Measurements from ENCODE around the gene BCL2. TPM values are rescaled to one million over a fixed set of nuclear protein-coding genes. Genes with fewer than 3 reads are reported as not detected.
A peak's percentile ranks its signal among the peaks of the same experiment; 100 is the strongest.

BCL2 gene
- polyA plus RNA-seq, 4 donors: 0.89 to 7.2 (median 3.8) TPM

DNA sequence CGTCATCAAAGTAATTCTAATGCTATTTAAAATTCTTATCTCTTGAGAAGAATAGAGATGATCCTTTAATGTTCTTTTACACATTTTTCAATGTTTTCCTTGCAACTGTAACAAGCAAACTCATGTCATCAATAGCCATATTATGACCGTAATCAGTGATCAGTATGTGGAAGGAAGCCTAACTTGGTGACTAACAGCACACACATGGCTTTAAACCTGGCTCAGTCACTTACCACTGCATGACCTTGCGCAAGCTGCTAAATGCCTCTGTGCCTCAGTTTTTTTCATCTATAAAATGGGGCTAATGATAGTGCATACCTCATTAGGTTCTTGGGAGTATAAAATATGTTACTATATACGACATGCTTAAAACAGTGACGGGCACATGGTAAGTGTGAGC lies 149.7 kb downstream of the BCL2 start:
- WGBS, 3 donors: 98 to 99% (median 98%) methylated on average over 5 of the region's 5 CpGs
- no peak for DNase-seq

DNA sequence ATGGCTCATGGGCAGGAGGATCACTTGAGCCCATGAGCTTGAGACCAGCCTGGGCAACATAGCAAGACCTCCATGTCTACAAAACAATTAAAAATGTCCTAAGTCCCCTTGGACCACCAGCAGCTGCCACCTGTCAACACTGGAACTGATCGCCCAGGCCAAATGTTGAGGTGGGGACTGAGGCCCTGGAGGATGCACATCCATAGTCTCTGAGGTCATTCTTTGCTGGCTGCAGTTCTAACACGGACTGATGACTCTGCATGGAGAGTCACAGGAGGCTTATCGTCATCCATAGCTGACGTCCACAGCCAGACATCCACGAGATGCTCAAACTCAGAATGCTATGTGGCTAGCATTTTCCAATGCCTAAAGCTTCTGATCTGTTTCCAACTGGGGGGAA lies 151.3 kb downstream of the BCL2 start:
- Histone ChIP-seq H3K27me3 (ENCODE audit: control insufficient read depth in 3 of 3, insufficient read depth in 3 of 3, low read length in 3 of 3) (no peaks in the 10 kb centered on the region), H3K4me3 (ENCODE audit: low read depth in 1 of 3, low read length in 3 of 3) (no peak overlapping the region), H3K36me3 (ENCODE audit: control insufficient read depth in 3 of 3, insufficient read depth in 2 of 3, low read depth in 1 of 3, low read length in 3 of 3) (no peaks in the 10 kb centered on the region), H3K27ac (ENCODE audit: low read depth in 1 of 3, low read length in 2 of 3) (no peak overlapping the region), H3K9me3 (ENCODE audit: control insufficient read depth in 2 of 2, insufficient read depth in 1 of 2, low read depth in 1 of 2, low read length in 1 of 2) (no peaks in the 10 kb centered on the region), H3K4me1 (ENCODE audit: control insufficient read depth in 3 of 3, insufficient read depth in 2 of 3, low read depth in 1 of 3, low read length in 2 of 3) (no peaks in the 10 kb centered on the region)
- DNase-seq (no peak), FAIRE-seq (no peak)
- whole genome bisulfite sequencing, 3 donors: 82 to 93% (median 89%) methylated on average over 5 of the region's 5 CpGs

More for the DNA sequence above, 149.7 kb downstream of the BCL2 start:
- Histone ChIP-seq H3K27ac (ENCODE audit: low read depth in 1 of 3, low read length in 2 of 3) (no peak overlapping the region), H3K27me3 (ENCODE audit: control insufficient read depth in 3 of 3, insufficient read depth in 3 of 3, low read length in 3 of 3) (no peaks in the 10 kb centered on the region), H3K4me3 (ENCODE audit: low read depth in 1 of 3, low read length in 3 of 3) (no peak overlapping the region), H3K4me1 (ENCODE audit: control insufficient read depth in 3 of 3, insufficient read depth in 2 of 3, low read depth in 1 of 3, low read length in 2 of 3) (no peaks in the 10 kb centered on the region), H3K36me3 (ENCODE audit: control insufficient read depth in 3 of 3, insufficient read depth in 2 of 3, low read depth in 1 of 3, low read length in 3 of 3) (no peaks in the 10 kb centered on the region), H3K9me3 (ENCODE audit: control insufficient read depth in 2 of 2, insufficient read depth in 1 of 2, low read depth in 1 of 2, low read length in 1 of 2) (peaks cover 0 to 2% of the 10 kb centered on the region in 2 donors)
- no peak for FAIRE-seq

DNA sequence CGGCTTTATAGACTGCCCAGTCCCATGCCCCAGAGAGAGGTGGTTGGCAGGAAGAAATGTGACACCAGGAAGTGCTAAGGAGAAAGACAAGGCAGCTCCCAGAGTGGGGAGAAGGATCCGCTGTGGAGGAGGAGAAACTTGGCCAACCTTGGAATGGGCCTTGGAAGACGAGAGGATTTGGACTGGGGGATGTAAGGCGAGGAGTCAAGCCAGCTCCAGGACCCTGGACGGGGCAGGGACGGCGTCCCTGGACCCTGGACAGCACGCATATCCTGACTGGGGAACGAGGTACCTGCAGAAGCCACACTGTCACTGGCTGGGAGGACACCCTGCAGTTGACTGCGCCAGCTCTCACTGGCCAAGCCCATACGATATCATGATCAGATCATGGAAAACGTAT lies 153.4 kb downstream of the BCL2 start:
- 92 to 97% (median 97%) methylated on average over 12 of the region's 12 CpGs for WGBS, 3 donors
- no peaks in the 10 kb centered on the region for H3K36me3 ChIP-seq (ENCODE audit: control insufficient read depth in 3 of 3, insufficient read depth in 2 of 3, low read depth in 1 of 3, low read length in 3 of 3)
- no peak for DNase-seq
- no peaks in the 10 kb centered on the region for H3K27me3 ChIP-seq (ENCODE audit: control insufficient read depth in 3 of 3, insufficient read depth in 3 of 3, low read length in 3 of 3)
- H3K9me3 ChIP-seq (ENCODE audit: control insufficient read depth in 2 of 2, insufficient read depth in 1 of 2, low read depth in 1 of 2, low read length in 1 of 2): no peaks in the 10 kb centered on the region
- H3K4me1 ChIP-seq (ENCODE audit: control insufficient read depth in 3 of 3, insufficient read depth in 2 of 3, low read depth in 1 of 3, low read length in 2 of 3): peaks cover 0 to 13% (median 12%) of the 10 kb centered on the region in 3 donors
- no peak for FAIRE-seq
- no peak overlapping the region for H3K4me3 ChIP-seq (ENCODE audit: low read depth in 1 of 3, low read length in 3 of 3)
- H3K27ac ChIP-seq (ENCODE audit: low read depth in 1 of 3, low read length in 2 of 3): no peak overlapping the region

DNA sequence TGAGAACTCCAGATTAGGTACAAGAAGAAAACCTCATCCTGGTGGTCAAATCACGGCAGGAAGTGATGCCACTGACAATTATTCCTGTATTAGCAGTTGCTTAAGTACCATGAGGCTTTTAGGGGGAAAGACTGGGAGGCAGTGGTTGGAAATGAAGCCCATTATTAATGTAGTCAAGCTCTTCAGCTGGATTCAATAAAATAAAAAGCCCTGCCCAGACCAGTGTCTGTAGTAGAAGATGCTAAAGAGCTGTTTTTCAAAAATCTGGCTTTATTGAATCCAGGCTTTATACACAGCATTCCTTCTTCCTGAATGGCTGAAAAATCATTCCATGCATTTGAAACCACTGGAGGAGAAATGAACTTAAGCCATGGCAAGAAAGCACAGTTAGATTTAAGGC lies 155.2 kb downstream of the BCL2 start:
- Histone ChIP-seq H3K27me3 (ENCODE audit: control insufficient read depth in 3 of 3, insufficient read depth in 3 of 3, low read length in 3 of 3) (no peaks in the 10 kb centered on the region), H3K36me3 (ENCODE audit: control insufficient read depth in 3 of 3, insufficient read depth in 2 of 3, low read depth in 1 of 3, low read length in 3 of 3) (no peaks in the 10 kb centered on the region), H3K4me3 (ENCODE audit: low read depth in 1 of 3, low read length in 3 of 3) (no peak overlapping the region), H3K27ac (ENCODE audit: low read depth in 1 of 3, low read length in 2 of 3) (no peak overlapping the region), H3K4me1 (ENCODE audit: control insufficient read depth in 3 of 3, insufficient read depth in 2 of 3, low read depth in 1 of 3, low read length in 2 of 3) (peaks cover 0 to 13% (median 13%) of the 10 kb centered on the region in 3 donors), H3K9me3 (ENCODE audit: control insufficient read depth in 2 of 2, insufficient read depth in 1 of 2, low read depth in 1 of 2, low read length in 1 of 2) (no peaks in the 10 kb centered on the region)
- FAIRE-seq (no peak), DNase-seq (no peak)
- WGBS, 3 donors: 73 to 94% (median 92%) methylated on average over 1 of the region's 1 CpG

DNA sequence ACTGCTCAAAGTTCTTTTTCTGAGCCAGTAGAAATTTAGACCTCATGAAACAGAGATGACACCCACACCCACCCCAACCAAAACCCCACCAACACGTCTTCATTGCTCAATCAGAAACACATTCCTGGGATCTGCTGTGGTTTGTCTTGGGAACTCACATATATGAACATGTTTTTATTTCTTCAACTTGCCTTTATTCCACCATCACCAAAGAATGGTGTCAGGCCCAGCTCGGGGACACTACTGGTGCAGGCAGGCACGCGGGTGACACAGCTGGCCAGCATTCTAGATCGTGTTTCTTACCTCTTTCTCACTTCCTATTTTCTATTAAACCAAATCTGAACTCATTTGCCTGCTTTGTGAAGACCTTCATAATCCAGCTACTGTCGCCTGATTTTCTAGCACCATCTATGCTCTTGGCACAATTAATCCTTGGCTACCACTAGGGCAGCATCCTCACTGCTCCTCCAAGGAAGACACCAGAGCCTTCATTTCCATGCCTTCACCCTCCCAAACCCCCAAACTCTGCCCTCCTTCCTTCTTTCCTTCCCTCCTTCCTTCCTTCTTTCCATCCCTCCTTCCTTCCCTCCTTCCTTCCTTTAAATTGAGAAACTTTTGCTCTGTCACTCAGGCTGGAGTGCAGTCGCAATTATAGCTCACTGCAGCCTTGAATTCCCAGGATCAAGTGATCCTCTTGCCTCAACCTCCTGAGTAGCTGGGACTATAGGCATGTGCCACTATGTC lies 157.1 kb downstream of the BCL2 start:
- peak overlapping the region in 1 of 3 donors; percentile 94 for H3K27ac ChIP-seq (ENCODE audit: low read depth in 1 of 3, low read length in 2 of 3)
- 75 to 87% (median 75%) methylated on average over 7 of the region's 7 CpGs for WGBS, 3 donors
- H3K27me3 ChIP-seq (ENCODE audit: control insufficient read depth in 3 of 3, insufficient read depth in 3 of 3, low read length in 3 of 3): no peaks in the 10 kb centered on the region
- DNase-seq (no peak), FAIRE-seq (no peak)
- no peak overlapping the region for H3K4me3 ChIP-seq (ENCODE audit: low read depth in 1 of 3, low read length in 3 of 3)
- no peaks in the 10 kb centered on the region for H3K36me3 ChIP-seq (ENCODE audit: control insufficient read depth in 3 of 3, insufficient read depth in 2 of 3, low read depth in 1 of 3, low read length in 3 of 3)
- H3K4me1 ChIP-seq (ENCODE audit: control insufficient read depth in 3 of 3, insufficient read depth in 2 of 3, low read depth in 1 of 3, low read length in 2 of 3): peaks cover 2 to 21% (median 20%) of the 10 kb centered on the region in 3 donors
- no peaks in the 10 kb centered on the region for H3K9me3 ChIP-seq (ENCODE audit: control insufficient read depth in 2 of 2, insufficient read depth in 1 of 2, low read depth in 1 of 2, low read length in 1 of 2)

DNA sequence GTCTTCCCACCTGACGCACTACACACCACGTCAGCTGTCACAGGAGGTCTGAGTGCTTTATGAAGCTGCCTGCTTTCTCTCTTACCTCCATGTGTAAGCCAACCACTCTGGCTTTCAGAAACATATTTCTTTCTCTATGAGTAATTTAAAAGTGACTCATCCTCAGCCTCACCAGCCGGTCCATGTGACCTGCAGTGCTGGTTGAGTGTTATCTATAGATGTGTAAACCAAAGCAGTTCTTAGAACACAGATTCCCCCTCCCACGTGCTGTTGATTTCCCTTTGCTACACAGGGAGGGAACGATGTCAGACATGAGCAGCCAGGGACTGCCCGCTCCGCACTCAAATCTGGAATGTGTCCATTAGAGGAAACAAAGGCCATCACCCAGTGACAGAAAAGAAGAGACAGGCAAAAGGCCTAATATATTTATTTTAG lies 157.8 kb downstream of the BCL2 start:
- Histone ChIP-seq H3K36me3 (ENCODE audit: control insufficient read depth in 3 of 3, insufficient read depth in 2 of 3, low read depth in 1 of 3, low read length in 3 of 3) (no peaks in the 10 kb centered on the region), H3K4me3 (ENCODE audit: low read depth in 1 of 3, low read length in 3 of 3) (no peak overlapping the region), H3K27me3 (ENCODE audit: control insufficient read depth in 3 of 3, insufficient read depth in 3 of 3, low read length in 3 of 3) (no peaks in the 10 kb centered on the region), H3K27ac (ENCODE audit: low read depth in 1 of 3, low read length in 2 of 3) (peak overlapping the region; percentile 73 to 94 (median 76)), H3K4me1 (ENCODE audit: control insufficient read depth in 3 of 3, insufficient read depth in 2 of 3, low read depth in 1 of 3, low read length in 2 of 3) (peaks cover 4 to 27% (median 26%) of the 10 kb centered on the region in 3 donors), H3K9me3 (ENCODE audit: control insufficient read depth in 2 of 2, insufficient read depth in 1 of 2, low read depth in 1 of 2, low read length in 1 of 2) (no peaks in the 10 kb centered on the region)
- WGBS, 3 donors: 8 to 19% (median 9%) methylated on average over 7 of the region's 7 CpGs
- peak; percentile 89 to 90 for DNase-seq
- FAIRE-seq: no peak

DNA sequence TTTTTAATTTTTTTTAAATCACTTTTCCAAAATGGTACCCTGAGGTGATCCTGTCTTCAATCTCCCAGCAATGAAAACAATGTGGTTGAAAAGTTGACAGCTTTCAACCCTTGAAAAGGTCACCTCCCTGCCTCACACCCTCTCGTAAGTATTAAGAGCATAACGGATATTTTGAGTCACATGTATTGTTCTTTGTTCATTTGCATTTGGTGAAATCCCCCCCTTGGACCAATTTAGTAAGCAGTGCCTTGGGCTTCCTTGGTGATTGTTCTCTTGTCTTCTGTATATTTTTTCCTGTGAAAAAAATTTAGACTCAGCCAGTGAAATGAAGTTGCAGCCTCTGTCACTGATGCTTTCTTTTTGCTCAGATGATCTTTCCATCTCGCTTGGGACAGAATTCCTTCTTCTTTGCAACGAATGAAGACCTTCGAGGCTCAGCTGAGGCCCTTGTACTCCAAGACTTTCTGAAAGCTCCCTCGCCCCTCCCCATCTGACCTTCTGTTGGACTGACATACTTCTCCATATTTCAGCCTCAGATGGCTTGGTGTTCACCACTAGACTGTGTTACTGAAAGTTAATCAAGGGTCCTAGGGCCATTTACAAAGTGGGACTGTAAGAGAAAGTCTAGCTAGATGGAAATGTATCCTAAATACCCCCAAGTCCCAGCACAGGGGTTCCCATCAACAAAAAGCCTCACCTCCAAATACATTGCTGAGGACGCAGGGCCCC lies 158.4 kb downstream of the BCL2 start:
- H3K36me3 ChIP-seq (ENCODE audit: control insufficient read depth in 3 of 3, insufficient read depth in 2 of 3, low read depth in 1 of 3, low read length in 3 of 3): peaks cover 0 to 2% (median 0%) of the 10 kb centered on the region in 3 donors
- peaks cover 4 to 33% (median 32%) of the 10 kb centered on the region in 3 donors for H3K4me1 ChIP-seq (ENCODE audit: control insufficient read depth in 3 of 3, insufficient read depth in 2 of 3, low read depth in 1 of 3, low read length in 2 of 3)
- no peaks in the 10 kb centered on the region for H3K9me3 ChIP-seq (ENCODE audit: control insufficient read depth in 2 of 2, insufficient read depth in 1 of 2, low read depth in 1 of 2, low read length in 1 of 2)
- DNase-seq: no peak
- peak overlapping the region; percentile 73 to 94 (median 76) for H3K27ac ChIP-seq (ENCODE audit: low read depth in 1 of 3, low read length in 2 of 3)
- FAIRE-seq: no peak
- no peaks in the 10 kb centered on the region for H3K27me3 ChIP-seq (ENCODE audit: control insufficient read depth in 3 of 3, insufficient read depth in 3 of 3, low read length in 3 of 3)
- H3K4me3 ChIP-seq (ENCODE audit: low read depth in 1 of 3, low read length in 3 of 3): no peak overlapping the region
- WGBS, 3 donors: 66 to 74% (median 68%) methylated on average over 7 of the region's 7 CpGs

DNA sequence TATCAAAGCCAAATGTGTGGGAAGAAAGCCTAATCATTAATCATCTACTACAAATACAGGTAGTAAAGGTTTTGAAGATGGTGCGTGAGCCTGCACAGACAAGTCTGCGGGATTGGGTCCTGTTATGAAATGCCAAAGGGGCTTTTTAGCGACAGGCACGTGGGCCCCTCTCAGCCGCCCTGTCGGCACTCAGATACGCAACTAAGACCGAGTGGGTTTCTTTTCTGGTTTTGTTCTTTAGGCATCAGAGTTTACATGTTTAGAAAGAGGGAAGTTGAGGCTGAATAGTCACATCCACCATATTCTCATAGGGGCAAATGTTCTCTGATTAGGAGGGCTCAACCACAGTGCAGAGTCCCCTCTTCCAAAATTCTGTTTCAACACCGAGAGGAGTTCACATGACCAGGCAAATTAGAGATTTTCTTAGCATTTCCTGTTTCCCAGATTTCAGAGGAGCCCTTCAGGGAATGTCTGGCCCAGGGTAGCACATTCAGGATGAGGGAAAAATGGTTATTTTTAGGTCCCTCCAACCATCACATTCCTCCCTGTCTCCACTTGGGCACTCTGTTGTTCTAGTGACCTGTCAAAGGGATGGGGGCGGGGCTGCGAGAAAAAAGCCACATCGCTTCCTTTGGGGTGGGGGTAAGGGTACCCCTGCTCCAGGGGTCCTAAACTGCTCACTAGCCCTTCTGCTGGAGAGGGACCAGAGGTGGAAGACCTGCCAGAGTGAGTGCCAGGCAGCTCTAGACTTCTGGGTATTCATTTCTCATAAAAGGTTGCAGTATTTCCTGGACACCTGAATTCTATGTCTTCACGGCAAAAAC lies 159.2 kb downstream of the BCL2 start:
- H3K4me1 ChIP-seq (ENCODE audit: control insufficient read depth in 3 of 3, insufficient read depth in 2 of 3, low read depth in 1 of 3, low read length in 2 of 3): peaks cover 4 to 41% (median 33%) of the 10 kb centered on the region in 3 donors
- peaks cover 0 to 2% (median 0%) of the 10 kb centered on the region in 3 donors for H3K36me3 ChIP-seq (ENCODE audit: control insufficient read depth in 3 of 3, insufficient read depth in 2 of 3, low read depth in 1 of 3, low read length in 3 of 3)
- no peaks in the 10 kb centered on the region for H3K9me3 ChIP-seq (ENCODE audit: control insufficient read depth in 2 of 2, insufficient read depth in 1 of 2, low read depth in 1 of 2, low read length in 1 of 2)
- 80 to 88% (median 80%) methylated on average over 13 of the region's 13 CpGs for WGBS, 3 donors
- FAIRE-seq (no peak), DNase-seq (no peak)
- H3K4me3 ChIP-seq (ENCODE audit: low read depth in 1 of 3, low read length in 3 of 3): no peak overlapping the region
- H3K27ac ChIP-seq (ENCODE audit: low read depth in 1 of 3, low read length in 2 of 3): peak overlapping the region in 2 of 3 donors; percentile 53 to 88
- no peaks in the 10 kb centered on the region for H3K27me3 ChIP-seq (ENCODE audit: control insufficient read depth in 3 of 3, insufficient read depth in 3 of 3, low read length in 3 of 3)
